ENCODE data around the gene QRICH1.
A peak's percentile ranks its signal among the peaks of the same experiment; 100 is the strongest.
"Not testable (repeated sequence)": the region's sequence is repeated elsewhere in the genome, so short reads cannot be mapped to it uniquely, and the experiment has no call there.

QRICH1 gene

GRCh38 chr3:49016414-49017228 is 77.2 kb downstream of the QRICH1 start:
- DNase-seq, result no peak

GRCh38 chr3:49015765-49016164 is 78.1 kb downstream of the QRICH1 start:
- DNase-seq, result no peak

DNA sequence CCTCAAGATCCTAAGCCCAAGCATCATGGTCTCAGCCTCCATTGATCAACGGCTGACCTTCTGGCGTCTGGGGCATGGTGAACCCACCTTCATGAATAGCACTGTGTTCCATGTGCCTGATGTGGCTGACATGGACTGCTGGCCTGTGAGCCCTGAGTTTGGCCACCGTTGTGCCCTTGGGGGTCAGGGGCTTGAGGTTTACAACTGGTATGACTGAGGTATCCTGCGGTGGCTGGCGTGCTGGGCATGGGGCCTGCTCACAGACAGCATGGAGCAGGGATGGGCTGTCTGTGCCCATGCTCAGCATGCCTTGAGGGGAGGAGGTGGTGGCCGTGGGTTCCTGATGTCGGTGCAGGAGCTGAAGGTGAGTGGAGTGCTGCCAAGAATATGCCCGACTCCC is 78.8 kb downstream of the QRICH1 start:
- no peak for DNase-seq

- DNase-seq, result no peak
Observed at GRCh38 chr3:49013738-49014660, 79.9 kb downstream of the QRICH1 start.

GRCh38 chr3:49013113-49013737 is 80.6 kb downstream of the QRICH1 start:
- no peak for DNase-seq

GRCh38 chr3:49012441-49013017 is 81.3 kb downstream of the QRICH1 start:
- no peak for DNase-seq

DNA sequence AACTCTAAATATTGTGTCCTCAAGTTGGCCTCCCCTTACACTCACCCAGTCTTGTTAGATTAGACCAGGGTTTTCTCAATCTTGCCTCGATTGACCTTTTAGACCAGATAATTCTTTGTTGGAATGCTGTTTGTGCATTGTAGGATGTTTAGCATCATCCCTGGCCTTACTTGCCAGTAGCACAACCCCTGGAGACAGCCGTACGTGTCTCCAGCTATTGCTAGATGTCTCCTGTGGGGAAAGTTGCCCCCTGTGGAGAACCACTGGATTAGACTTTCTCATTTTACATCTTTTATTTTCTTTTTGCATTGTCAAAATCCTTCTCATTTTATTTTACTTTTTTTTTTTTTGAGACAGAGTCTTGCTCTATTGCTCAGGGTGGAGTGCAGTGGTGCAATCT is 84.5 kb downstream of the QRICH1 start:
- no peak for DNase-seq

DNA sequence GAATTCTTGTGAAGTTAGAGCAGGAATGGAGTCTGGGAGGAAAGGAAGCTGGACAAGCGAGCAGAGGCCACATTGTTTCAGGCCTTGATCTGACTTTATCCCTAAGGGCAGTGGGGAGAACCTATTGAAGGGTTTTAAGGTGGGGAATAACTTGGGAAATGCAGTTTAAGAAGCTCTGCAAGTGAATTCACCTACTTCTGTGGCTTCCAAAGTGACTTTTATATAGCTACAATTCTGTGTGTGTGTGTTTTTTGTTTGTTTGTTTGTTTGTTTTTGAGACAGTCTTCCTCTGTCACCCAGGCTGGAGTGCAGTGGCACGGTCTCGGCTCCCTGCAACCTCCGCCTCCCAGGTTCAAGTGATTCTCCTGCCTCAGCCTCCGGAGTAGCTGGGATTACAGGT is 85.2 kb downstream of the QRICH1 start:
- not testable (repeated sequence) for DNase-seq

- no peak for DNase-seq
Observed at GRCh38 chr3:49007771-49008528, 85.9 kb downstream of the QRICH1 start.

- peak; percentile 94 for DNase-seq
Observed at GRCh38 chr3:49007068-49007770, 86.7 kb downstream of the QRICH1 start, which contains the start of gene WDR6. WDR6 (plus strand) TSS chr3:49007391; CDS start chr3:49007432, 41 bp downstream.

DNA sequence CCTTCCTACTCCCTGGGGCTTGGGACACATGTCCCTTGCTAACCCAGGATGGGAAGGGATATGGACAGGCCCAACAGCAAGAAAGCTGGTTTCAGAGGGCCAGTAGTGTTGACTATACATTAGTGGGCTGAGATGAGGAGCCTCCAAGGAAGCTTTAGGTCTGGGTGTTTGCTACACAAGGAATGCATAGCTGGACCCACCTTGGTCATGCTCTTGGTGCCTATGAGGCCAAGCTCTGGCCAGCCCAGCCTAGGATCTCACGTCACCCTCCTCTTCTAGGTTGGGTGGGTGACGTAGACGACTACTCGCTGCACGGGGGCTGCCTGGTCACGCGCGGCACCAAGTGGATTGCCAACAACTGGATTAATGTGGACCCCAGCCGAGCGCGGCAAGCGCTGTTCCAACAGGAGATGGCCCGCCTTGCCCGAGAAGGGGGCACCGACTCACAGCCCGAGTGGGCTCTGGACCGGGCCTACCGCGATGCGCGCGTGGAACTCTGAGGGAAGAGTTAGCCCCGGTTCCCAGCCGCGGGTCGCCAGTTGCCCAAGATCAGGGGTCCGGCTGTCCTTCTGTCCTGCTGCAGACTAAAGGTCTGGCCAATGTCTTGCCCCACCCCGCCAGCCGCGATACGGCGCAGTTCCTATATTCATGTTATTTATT is 87.3 kb downstream of the QRICH1 start:
- no peak for DNase-seq

GRCh38 chr3:49005998-49006397 is 87.9 kb downstream of the QRICH1 start:
- DNase-seq, result no peak

GRCh38 chr3:49005303-49005680 is 88.6 kb downstream of the QRICH1 start:
- no peak for DNase-seq

GRCh38 chr3:49004352-49005302 is 89.2 kb downstream of the QRICH1 start:
- DNase-seq, result no peak

DNA sequence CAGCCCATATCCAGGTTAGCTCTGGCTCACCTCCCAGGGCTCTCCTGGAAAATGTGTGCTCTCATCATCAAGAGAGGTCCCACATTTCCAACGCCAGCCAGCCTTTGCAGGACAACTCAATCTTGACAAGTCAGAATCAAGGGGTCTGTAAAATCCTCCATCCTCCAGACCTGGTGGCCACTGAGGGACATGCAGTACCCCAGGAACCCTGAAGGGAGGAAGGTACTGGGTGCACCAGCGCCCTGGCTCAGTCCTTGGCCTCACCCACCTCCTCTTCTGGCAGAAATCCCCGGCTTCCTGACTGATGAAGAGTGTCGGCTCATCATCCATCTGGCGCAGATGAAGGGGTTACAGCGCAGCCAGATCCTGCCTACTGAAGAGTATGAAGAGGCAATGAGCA is 92.7 kb downstream of the QRICH1 start:
- no peak for DNase-seq

DNA sequence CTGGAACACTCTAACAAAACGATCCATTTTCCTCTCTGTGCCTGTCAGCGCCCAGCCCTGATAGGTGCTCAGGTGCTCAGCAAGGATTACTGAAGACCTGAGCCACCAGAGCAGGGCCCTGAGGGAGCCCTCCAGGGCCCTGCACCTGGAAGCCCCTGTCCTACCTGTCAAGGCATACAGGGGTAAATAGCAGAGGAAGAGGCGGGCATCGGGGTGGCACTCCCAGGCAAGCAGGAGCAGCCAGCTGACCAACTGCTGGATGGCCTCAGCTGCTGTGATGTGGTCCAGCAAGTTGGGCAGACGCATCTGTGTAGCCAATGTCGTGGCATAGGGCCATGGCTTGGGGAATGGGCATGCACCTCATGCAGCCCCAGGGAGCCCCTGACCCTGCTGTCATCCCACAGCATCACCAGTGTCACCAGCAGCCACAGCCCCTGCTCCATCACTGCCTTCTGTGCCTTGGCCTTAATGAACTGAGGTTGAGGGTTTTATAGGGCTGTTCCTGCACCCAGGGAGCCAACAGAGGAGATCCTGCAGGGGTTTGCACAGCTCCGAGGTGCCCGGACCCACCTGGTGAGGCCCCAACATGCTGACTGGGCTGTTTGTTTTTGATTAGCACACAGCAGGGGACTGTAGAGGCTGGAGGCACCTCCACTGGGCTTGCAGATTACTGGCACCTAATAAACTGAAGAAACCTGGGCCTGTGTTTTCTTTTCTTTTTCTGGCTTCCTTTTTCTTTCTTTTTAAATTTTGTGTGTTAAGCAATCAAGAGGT is 94.6 kb downstream of the QRICH1 start:
- no peak for DNase-seq

- DNase-seq, result no peak
Observed at GRCh38 chr3:48997714-48998637, 95.9 kb downstream of the QRICH1 start.

DNA sequence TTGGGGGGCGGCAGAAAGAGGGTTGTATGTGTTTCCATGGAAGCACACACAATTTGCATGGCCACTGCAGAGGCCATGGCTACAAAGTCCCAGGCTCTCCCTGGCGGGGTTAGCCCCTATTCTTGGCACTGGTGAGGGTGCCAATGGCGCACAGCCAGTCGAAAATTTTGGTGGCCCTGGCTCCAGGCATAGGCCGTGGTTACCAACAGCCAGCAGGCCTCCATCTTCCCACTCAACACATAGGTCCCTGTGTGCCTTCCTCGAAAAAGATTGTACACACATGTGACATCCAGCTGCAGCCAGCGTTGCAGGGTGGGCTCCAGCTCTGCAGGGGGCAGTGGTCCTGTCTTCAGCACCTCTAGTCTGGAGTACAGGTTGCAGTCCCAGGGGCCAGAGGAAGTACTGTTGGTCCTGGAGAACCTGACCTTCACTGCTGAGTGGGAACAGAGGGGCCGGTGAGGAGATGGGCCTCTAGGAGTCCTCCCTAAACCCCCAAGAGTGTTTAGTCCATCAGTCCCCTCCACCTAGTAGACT is 96.7 kb downstream of the QRICH1 start:
- no peak for DNase-seq
